ENCODE results near the gene FOXE1.

DNA sequence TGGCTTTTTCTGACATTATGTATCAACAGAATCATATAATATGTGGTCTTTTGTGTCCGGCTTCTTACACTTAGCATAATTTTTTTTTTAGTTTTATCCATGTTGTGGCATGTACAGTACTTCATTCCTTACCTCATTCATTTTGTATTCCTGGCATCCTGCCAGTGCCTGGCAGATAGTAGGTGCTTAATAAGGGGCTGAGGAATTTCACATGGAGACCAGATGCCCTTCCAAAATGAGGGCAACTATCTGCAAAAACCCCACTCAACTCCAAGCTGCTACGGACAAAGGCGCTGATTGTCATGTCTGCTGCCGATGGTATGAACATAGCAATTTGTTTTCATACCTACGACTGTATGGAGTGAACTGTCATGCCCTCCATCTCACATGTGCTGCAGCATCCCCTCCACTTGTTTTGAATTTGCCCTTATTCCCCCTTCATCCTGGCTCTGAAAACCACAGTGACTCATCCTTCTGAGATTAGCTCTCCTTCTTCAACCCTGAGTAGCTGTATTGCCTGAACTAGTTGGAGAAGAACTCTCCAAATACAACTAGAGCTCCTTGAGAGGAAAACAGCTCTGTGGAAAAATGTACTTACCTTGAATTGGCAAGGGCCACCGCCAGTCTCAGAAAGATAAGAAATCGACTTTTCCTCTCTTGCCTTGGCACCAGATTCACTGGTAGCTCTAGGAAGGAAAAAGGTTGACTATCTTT is 41.3 kb upstream of the FOXE1 start:
- TF ChIP-seq NRF1 (IDR thresholded peaks at IDR 0.05; ENCODE audit: low read depth, low read length), result no peak
- no peak for TF ChIP-seq CTCF (IDR thresholded peaks at IDR 0.05)
- TF ChIP-seq TAF1 (IDR thresholded peaks at IDR 0.05; ENCODE audit: borderline replicate concordance, low read depth, low read length), result no peak
- TF ChIP-seq POLR2AphosphoS5 (IDR thresholded peaks at IDR 0.05; ENCODE audit: low read depth, low read length), result no peak
- no peak for TF ChIP-seq YY1 (IDR thresholded peaks at IDR 0.05; ENCODE audit: low read depth)
- no peak for TF ChIP-seq RAD21 (IDR thresholded peaks at IDR 0.05; ENCODE audit: low read length)
- no peak for TF ChIP-seq ZBTB33 (IDR thresholded peaks at IDR 0.05; ENCODE audit: borderline replicate concordance, low read depth)
- no peak for TF ChIP-seq REST (IDR thresholded peaks at IDR 0.05; ENCODE audit: low read depth, low read length)
- no peak for TF ChIP-seq EZH2phosphoT487 (IDR thresholded peaks at IDR 0.05; ENCODE audit: borderline replicate concordance, low read depth)
- TF ChIP-seq SMC3 (IDR thresholded peaks at IDR 0.05; ENCODE audit: low read depth, low read length), result no peak
- no peak for TF ChIP-seq EP300 (IDR thresholded peaks at IDR 0.05; ENCODE audit: borderline replicate concordance in 1 of 2, low read depth in 1 of 2, low read length in 1 of 2)
- no peak for TF ChIP-seq GATA2 (CRISPR knock-in tag; IDR thresholded peaks at IDR 0.05)
- TF ChIP-seq, protein P1, sequence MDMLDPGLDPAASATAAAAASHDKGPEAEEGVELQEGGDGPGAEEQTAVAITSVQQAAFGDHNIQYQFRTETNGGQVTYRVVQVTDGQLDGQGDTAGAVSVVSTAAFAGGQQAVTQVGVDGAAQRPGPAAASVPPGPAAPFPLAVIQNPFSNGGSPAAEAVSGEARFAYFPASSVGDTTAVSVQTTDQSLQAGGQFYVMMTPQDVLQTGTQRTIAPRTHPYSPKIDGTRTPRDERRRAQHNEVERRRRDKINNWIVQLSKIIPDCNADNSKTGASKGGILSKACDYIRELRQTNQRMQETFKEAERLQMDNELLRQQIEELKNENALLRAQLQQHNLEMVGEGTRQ (IDR thresholded peaks at IDR 0.05; ENCODE audit: borderline replicate concordance, low read depth, low read length), result no peak

Data from SK-N-SH (cell line).